Measurements from ENCODE around the gene MRPS34. TPM values are rescaled to one million over a fixed set of nuclear protein-coding genes. Genes with fewer than 3 reads are reported as not detected.

Gene MRPS34
- total and polyA plus RNA-seq, 8 donors: 21.1 to 204 (median 103) TPM

- intact Hi-C loops (cut with DNase I; ENCODE audit: low total_unique reads): no loop called here
- no peak overlapping the region for H3K4me3 ChIP-seq
- no peaks in the 10 kb centered on the region for H3K9me3 ChIP-seq
- no peaks in the 10 kb centered on the region for H3K27me3 ChIP-seq
- H3K36me3 ChIP-seq: peaks cover 36 to 63% (median 62%) of the 10 kb centered on the region in 4 donors
- peaks cover 31 to 67% (median 56%) of the 10 kb centered on the region in 4 donors for H3K4me1 ChIP-seq
- no peak for TF ChIP-seq POLR2AphosphoS5 (IDR thresholded peaks at IDR 0.05)
- TF ChIP-seq EP300 (IDR thresholded peaks at IDR 0.05): no peak
- TF ChIP-seq, protein P1, sequence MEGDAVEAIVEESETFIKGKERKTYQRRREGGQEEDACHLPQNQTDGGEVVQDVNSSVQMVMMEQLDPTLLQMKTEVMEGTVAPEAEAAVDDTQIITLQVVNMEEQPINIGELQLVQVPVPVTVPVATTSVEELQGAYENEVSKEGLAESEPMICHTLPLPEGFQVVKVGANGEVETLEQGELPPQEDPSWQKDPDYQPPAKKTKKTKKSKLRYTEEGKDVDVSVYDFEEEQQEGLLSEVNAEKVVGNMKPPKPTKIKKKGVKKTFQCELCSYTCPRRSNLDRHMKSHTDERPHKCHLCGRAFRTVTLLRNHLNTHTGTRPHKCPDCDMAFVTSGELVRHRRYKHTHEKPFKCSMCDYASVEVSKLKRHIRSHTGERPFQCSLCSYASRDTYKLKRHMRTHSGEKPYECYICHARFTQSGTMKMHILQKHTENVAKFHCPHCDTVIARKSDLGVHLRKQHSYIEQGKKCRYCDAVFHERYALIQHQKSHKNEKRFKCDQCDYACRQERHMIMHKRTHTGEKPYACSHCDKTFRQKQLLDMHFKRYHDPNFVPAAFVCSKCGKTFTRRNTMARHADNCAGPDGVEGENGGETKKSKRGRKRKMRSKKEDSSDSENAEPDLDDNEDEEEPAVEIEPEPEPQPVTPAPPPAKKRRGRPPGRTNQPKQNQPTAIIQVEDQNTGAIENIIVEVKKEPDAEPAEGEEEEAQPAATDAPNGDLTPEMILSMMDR (IDR thresholded peaks at IDR 0.05): no peak
- TF ChIP-seq POLR2A (IDR thresholded peaks at IDR 0.05): no peak
- peak in 1 of 2 donors; percentile 22 for DNase-seq
- 65 to 76% (median 68%) methylated on average over 18 to 27 of the region's 27 CpGs for WGBS, 5 donors
- H3K27ac ChIP-seq: peak overlapping the region in 1 of 5 donors; percentile 5
These were observed 7.1 kb upstream of the MRPS34 start for GRCh38 chr16:1779741-1780676.

GRCh38 chr16:1779234-1779701, 6.3 kb upstream of the MRPS34 start:
- peak in 1 of 2 donors; percentile 6 for DNase-seq
- Histone ChIP-seq H3K36me3 (peaks cover 36 to 65% (median 63%) of the 10 kb centered on the region in 4 donors), H3K27me3 (no peaks in the 10 kb centered on the region), H3K4me1 (peaks cover 33 to 68% (median 56%) of the 10 kb centered on the region in 4 donors), H3K27ac (no peak overlapping the region), H3K4me3 (no peak overlapping the region), H3K9me3 (no peaks in the 10 kb centered on the region)
- TF ChIP-seq POLR2AphosphoS5 (IDR thresholded peaks at IDR 0.05): no peak
- TF ChIP-seq, protein P1 (IDR thresholded peaks at IDR 0.05): no peak
- no peak for TF ChIP-seq EP300 (IDR thresholded peaks at IDR 0.05)
- no peak for TF ChIP-seq POLR2A (IDR thresholded peaks at IDR 0.05)
- intact Hi-C loops (cut with DNase I; ENCODE audit: low total_unique reads): no loop called here
- 77 to 83% (median 77%) methylated on average over 4 to 8 of the region's 8 CpGs for WGBS, 5 donors

GRCh38 chr16:1778200-1779179, 5.6 kb upstream of the MRPS34 start:
- TF ChIP-seq POLR2A (IDR thresholded peaks at IDR 0.05) (no peak), EP300 (IDR thresholded peaks at IDR 0.05) (no peak), POLR2AphosphoS5 (IDR thresholded peaks at IDR 0.05) (no peak)
- TF ChIP-seq, protein P1 (IDR thresholded peaks at IDR 0.05): no peak
- peaks cover 36 to 65% (median 63%) of the 10 kb centered on the region in 4 donors for H3K36me3 ChIP-seq
- intact Hi-C loops (cut with DNase I; ENCODE audit: low total_unique reads): no loop called here
- H3K4me3 ChIP-seq: no peak overlapping the region
- H3K27me3 ChIP-seq: no peaks in the 10 kb centered on the region
- H3K27ac ChIP-seq: peak overlapping the region in 1 of 5 donors; percentile 13
- peak in 1 of 2 donors; percentile 10 for DNase-seq
- H3K9me3 ChIP-seq: no peaks in the 10 kb centered on the region
- H3K4me1 ChIP-seq: peaks cover 32 to 66% (median 56%) of the 10 kb centered on the region in 4 donors
- WGBS, 5 donors: 83 to 92% (median 85%) methylated on average over 25 to 34 of the region's 34 CpGs

Data from stomach (tissue), 9 donors.